GM19463 (cell line): Measurements from ENCODE around the gene FLCN.
"Not testable (repeated sequence)": the region's sequence is repeated elsewhere in the genome, so short reads cannot be mapped to it uniquely, and the experiment has no call there.

Experiments used
- ATAC-seq: cut with Tn5 transposase; IDR thresholded peaks from one replicate; pipeline ENCODE4 v1.9.1; 2021; ENCODE audit warnings: mild to moderate bottlenecking, moderate library complexity; ENCODE audit not compliant: unreplicated experiment

FLCN gene

GRCh38 chr17:17214646-17215436 is 22.1 kb downstream of the FLCN start:
- no peak for ATAC-seq

- no peak for ATAC-seq
Measured at GRCh38 chr17:17213775-17214174, 23.2 kb downstream of the FLCN start.

- ATAC-seq, result no peak
Measured at GRCh38 chr17:17207998-17208397, 29.0 kb downstream of the FLCN start.

GRCh38 chr17:17206913-17207335 is 30.0 kb downstream of the FLCN start:
- no peak for ATAC-seq

GRCh38 chr17:17206124-17206912 is 30.6 kb downstream of the FLCN start, which contains the start of gene PLD6:
PLD6 (minus strand) TSS chr17:17206333; CDS start chr17:17206286, 47 bp downstream.
- no peak for ATAC-seq

GRCh38 chr17:17205368-17206123 is 31.4 kb downstream of the FLCN start:
- no peak for ATAC-seq

GRCh38 chr17:17204635-17205231 is 32.2 kb downstream of the FLCN start:
- no peak for ATAC-seq

GRCh38 chr17:17204041-17204591 is 32.9 kb downstream of the FLCN start:
- no peak for ATAC-seq

GRCh38 chr17:17203173-17203730 is 33.7 kb downstream of the FLCN start:
- ATAC-seq, result no peak

GRCh38 chr17:17201907-17202306 is 35.1 kb downstream of the FLCN start:
- ATAC-seq, result no peak

- ATAC-seq, result no peak
Measured at GRCh38 chr17:17201271-17201670, 35.7 kb downstream of the FLCN start.

- no peak for ATAC-seq
Measured at GRCh38 chr17:17200831-17201230, 36.1 kb downstream of the FLCN start.

- ATAC-seq, result no peak
Measured at GRCh38 chr17:17200311-17200710, 36.7 kb downstream of the FLCN start.

GRCh38 chr17:17198281-17198680 is 38.7 kb downstream of the FLCN start:
- ATAC-seq, result no peak

GRCh38 chr17:17196776-17197175 is 40.2 kb downstream of the FLCN start:
- ATAC-seq, result no peak

- ATAC-seq, result not testable (repeated sequence)
Measured at GRCh38 chr17:17195466-17195865, 41.5 kb downstream of the FLCN start.

GRCh38 chr17:17191961-17192381 is 45.0 kb downstream of the FLCN start:
- ATAC-seq, result no peak

GRCh38 chr17:17191346-17191792 is 45.6 kb downstream of the FLCN start:
- ATAC-seq, result no peak

- no peak for ATAC-seq
Measured at GRCh38 chr17:17190188-17190587, 46.8 kb downstream of the FLCN start.

- no peak for ATAC-seq
Measured at GRCh38 chr17:17189559-17189958, 47.4 kb downstream of the FLCN start.
